Mononuclear cell (primary cell): Measurements from ENCODE around the gene CD180. TPM values are rescaled to one million over a fixed set of nuclear protein-coding genes. Genes with fewer than 3 reads are reported as not detected.

Source experiments
- H3K27me3 ChIP-seq: 2 replicates; pipeline ENCODE4 v1.6.0; 2011; ENCODE audit warnings: low read length, control low read depth; ENCODE audit not compliant: insufficient read depth
- H3K4me1 ChIP-seq: 2 replicates; pipeline ENCODE4 v1.5.1; 2011; ENCODE audit warnings: mild to moderate bottlenecking, low read length, control low read depth; ENCODE audit not compliant: insufficient read depth
- H3K4me3 ChIP-seq: 2 replicates; pipeline ENCODE4 v1.5.1; 2011; ENCODE audit warnings: mild to moderate bottlenecking, low read length, moderate library complexity
- H3K9me3 ChIP-seq: 2 replicates; pipeline ENCODE4 v1.5.1; 2011; ENCODE audit warnings: low read depth, mild to moderate bottlenecking, control low read depth, low read length
- total RNA-seq: library from RNA; depleted of rRNA; stranded (reverse); fragments of >200 nt; gene quantifications from one replicate; pipeline ENCODE4 v1.2.3, GENCODE V29; 2012

The CD180 gene
- total RNA-seq, 1 donor, result 2.3 TPM

DNA sequence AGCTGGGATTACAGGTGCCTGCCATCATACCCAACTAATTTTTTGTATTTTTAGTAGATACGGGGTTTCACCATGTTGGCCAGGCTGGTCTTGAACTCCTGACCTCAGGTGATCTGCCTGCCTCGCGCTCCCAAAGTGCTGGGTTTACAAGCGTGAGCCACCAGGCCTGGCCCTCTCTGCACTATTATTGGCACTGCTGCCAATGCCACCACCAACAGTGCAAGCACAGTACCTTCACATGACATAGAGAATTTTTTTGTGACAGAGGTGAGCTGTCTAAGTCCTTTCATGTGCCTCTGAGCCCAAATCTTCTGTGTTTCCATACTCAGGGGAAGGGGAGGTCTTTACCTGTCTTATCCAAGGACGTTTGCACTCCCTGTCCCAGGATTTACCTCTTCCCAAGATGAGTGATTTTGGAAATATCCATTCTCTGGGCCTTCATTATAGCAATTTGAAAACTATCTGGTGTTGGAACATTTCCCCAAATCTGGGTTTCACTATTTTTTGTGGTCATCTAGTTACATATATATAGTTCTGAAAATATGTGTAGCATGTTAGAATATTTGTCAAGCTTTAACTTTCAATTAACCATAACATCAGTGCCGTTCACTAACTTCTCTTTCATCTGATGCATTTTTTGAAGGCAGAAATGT lies 5.4 kb upstream of the CD180 start:
- no peaks in the 10 kb centered on the region for H3K9me3 ChIP-seq
- H3K27me3 ChIP-seq, result no peaks in the 10 kb centered on the region
- peaks cover 94% of the 10 kb centered on the region for H3K4me1 ChIP-seq
- no peak overlapping the region for H3K4me3 ChIP-seq

DNA sequence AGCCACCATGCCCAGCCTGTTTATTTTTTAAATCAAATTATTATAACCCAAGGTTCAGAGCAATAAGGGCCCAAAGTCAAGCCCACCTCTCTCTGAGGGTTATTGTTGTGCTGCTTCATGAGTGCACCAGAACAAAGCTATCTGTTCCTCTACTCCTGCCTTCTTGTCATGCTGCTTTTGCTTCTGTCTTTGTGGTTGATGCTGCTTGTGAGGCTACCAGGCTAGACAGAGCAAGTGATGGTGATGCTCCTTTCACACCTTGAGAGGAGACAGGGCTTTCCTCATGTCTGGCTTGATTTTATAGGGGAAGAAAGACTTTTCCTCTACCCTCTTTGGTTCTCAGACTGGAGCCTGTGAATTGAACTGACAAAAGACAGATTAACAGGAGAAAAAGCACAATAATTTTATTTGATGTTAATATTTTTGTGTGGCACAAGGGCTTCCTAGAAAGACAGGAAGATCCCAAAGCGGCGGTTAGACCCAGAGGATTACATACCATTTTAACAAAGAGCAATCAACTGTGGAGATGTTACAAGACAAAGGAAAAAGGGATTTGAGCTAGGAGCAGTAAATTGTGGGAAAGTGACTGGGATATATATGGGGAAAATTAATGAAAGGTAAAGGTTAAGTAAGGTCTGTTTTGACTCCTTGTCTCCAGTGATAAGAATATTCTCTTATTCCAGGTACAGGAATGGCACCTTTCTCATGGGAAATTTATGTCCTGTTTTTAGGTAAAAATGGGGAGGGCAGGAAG lies 4.4 kb upstream of the CD180 start:
- no peaks in the 10 kb centered on the region for H3K9me3 ChIP-seq
- H3K4me3 ChIP-seq, result no peak overlapping the region
- H3K27me3 ChIP-seq, result no peaks in the 10 kb centered on the region
- peaks cover 96% of the 10 kb centered on the region for H3K4me1 ChIP-seq

DNA sequence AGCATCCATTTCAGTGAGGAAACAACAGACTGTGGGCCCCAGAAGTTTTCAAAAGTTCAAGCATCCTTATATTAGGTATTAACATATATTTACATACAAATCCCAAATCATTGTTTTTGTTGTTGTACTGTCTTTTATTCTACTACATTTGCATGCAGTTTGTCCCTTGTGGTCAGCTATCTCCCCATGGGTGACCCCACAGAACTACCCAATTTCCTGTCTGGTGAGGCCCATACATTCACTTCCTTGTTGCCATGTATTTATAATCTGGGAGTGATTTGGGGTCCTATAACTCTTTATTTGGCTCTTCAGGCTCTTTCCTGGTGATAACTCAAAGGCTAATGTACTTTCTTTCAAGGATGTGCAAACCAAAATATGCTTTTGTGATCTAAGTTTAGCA lies 3.3 kb upstream of the CD180 start:
- peaks cover 96% of the 10 kb centered on the region for H3K4me1 ChIP-seq

DNA sequence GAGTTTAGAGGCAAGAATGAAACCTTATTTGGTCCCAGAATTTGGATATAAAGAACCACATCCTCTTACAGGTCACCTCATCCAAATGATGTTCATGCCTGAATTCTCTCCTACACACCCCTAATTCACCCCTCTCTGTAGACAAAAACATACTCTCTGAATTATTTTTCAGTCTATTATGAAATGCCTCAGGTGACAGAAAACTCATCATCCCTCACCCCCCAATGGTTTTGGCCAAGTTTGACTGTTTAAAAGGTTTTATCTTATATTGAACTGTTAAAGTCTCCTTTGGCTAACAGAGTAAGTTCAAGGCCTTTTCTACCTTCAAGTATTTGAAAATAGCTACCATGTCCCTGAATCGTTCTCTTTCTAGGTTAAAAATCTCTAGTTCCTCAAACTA lies 2.3 kb upstream of the CD180 start:
- H3K4me1 ChIP-seq, result peaks cover 96% of the 10 kb centered on the region
- H3K27me3 ChIP-seq, result no peaks in the 10 kb centered on the region
- no peaks in the 10 kb centered on the region for H3K9me3 ChIP-seq
- H3K4me3 ChIP-seq, result no peak overlapping the region

More for the DNA sequence above, 3.3 kb upstream of the CD180 start:
- Histone ChIP-seq H3K4me3 (no peak overlapping the region), H3K9me3 (no peaks in the 10 kb centered on the region), H3K27me3 (no peaks in the 10 kb centered on the region)

DNA sequence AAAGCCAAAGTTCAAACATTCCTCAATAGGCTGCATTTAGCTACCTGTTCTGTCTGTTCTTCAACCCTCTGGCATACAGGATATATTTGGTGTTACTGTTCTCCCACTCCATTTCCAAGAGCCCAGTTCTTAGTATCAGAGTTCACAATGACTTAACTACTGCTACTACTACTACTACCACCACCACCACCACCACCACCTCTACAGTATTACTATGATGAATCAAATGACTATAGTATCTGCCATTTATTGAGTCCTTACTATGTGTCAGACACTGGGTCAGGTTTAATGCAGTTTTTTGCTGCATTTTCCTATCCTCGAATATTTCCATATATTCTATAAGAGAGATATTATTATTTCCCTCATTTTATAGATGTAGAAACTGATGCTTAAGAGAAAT lies 937 bp upstream of the CD180 start:
- no peak overlapping the region for H3K4me3 ChIP-seq
- peaks cover 96% of the 10 kb centered on the region for H3K4me1 ChIP-seq
- H3K27me3 ChIP-seq, result no peaks in the 10 kb centered on the region
- no peaks in the 10 kb centered on the region for H3K9me3 ChIP-seq

DNA sequence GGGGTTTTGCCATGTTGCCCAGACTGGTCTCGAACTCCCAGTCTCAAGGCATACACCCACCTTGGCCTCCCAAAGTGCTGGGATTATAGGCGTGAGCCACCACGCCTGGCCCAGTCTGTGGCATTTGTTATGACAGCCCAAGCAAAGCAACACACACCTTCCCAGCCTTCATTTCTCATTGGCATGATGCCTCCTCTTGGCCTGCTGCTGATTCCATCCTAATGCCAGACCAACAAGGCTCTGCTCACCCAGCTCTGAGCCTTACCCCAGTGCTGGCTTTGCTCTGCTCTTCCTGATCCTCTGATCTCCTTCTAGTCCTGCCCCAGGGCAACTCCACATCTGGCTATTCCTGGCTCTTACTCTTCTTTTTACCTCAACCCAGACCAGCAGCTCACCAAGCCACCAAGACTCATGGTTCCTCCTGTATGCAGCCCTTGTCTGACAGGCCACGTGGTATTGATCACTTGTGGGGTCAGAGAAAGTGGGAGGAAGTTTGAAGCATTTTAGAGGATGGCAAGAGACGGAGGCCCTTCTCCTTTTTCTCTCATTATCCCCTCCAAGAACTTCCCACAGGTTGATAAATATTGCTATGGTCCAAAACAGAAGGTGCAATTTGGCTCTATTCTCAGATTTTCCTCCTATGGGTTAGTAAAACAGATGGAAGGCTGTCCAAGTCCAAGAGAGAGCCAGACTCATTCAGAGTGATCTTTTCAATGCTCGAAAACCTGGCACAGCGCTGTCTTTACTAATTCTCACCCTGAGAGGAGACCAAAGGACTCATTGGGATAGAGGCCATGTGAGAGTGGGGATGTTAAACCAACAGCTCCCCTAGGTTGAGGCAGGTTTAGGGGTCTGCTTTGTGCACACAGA lies 958 bp downstream of the CD180 start:
- H3K4me3 ChIP-seq, result peak overlapping the region; percentile 49
- H3K9me3 ChIP-seq, result no peaks in the 10 kb centered on the region
- no peaks in the 10 kb centered on the region for H3K27me3 ChIP-seq
- peaks cover 94% of the 10 kb centered on the region for H3K4me1 ChIP-seq

DNA sequence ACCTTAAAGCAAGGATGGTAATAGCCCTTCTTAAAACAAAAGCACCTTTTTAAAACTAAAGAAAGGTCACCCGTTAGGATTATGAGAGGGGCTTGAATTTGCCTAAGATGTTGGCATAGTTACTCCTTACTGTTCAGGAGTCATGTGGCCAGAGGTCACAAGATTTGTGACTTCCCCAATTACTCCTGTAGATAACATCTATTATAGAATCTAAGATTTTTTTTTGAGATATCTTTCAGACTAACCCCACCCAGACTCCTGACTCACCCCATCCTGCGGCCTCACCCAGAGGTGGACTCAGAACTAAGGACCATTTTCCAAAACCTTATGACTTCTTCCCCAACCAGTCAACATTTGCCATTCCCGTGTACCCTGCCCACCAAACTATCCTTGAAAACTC lies 2.4 kb downstream of the CD180 start:
- H3K4me3 ChIP-seq, result peak overlapping the region; percentile 49
- peaks cover 92% of the 10 kb centered on the region for H3K4me1 ChIP-seq
- no peaks in the 10 kb centered on the region for H3K9me3 ChIP-seq
- H3K27me3 ChIP-seq, result no peaks in the 10 kb centered on the region

DNA sequence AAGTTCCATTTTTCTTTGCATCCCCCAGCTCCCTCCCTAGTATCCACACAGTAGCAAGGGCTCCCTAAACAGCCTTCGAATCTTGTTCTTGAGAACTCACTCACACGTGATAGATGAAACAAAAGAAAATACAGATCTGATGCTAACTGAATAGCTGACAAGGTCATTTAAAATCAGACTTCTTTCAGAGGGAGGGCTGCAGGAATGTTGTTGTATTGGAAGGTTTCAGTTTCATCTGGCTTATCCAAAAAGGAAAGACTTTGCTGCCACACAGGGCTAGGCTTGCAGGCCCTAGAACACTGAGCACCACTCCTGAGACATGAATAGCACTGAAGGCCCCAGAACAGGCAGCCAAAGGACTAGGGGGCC lies 3.2 kb downstream of the CD180 start:
- H3K9me3 ChIP-seq, result no peaks in the 10 kb centered on the region
- peaks cover 93% of the 10 kb centered on the region for H3K4me1 ChIP-seq
- H3K27me3 ChIP-seq, result no peaks in the 10 kb centered on the region
- H3K4me3 ChIP-seq, result peak overlapping the region; percentile 49

DNA sequence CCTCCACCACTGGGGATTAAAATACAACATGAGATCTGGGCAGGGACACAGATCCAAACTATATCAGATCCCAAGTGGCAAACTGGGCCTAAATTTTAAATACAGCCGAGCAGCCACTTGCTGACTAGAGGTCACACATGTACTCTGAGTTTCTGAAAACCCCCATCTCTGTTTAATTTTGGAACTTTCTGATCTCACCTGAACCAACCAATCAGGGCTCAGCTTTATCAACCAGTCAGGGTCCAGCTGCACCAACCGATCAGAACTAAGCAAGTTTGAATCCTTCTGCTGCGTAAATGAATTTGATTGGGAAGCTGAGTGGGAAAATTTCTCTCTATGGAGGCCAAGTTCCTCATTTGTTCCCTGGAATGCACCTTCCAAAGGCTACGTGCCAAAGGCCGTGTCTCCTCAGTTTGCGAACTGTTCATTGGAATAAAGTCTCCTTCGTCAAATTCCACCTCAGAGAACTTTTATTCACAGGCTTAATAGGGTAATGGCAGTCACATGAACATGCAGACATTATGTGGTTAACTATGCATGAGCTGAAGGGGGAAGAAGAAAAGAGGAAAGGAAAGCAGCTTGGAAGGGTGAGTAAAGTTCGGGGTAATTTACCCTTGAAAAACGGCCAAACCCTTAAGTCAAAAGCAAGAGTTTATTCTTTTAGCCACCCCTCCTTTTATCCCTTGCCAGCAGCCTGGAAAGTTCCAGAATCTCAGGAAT lies 3.7 kb downstream of the CD180 start:
- H3K27me3 ChIP-seq, result no peaks in the 10 kb centered on the region
- H3K4me1 ChIP-seq, result peaks cover 93% of the 10 kb centered on the region
- no peaks in the 10 kb centered on the region for H3K9me3 ChIP-seq
- H3K4me3 ChIP-seq, result peak overlapping the region; percentile 49

DNA sequence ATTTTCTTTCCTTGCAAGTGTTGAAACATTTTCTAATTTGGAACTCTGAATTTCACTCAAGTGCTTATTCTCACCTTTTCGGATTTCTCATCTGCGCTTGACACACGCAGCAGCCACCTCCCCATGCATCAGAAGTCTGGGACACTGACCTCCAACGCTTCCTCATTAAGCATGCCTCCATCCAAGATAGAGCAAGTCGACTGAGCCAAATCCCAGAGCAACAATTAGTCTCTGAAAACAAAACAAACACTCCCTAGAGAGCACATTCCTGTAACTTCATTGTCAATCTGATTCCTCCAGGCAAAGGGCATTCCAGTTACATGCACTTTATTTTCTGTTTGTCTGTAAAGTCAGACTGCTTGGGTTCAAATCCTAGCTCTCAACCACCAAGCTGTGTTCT lies 5.7 kb downstream of the CD180 start:
- H3K9me3 ChIP-seq, result no peaks in the 10 kb centered on the region
- no peaks in the 10 kb centered on the region for H3K27me3 ChIP-seq
- H3K4me1 ChIP-seq, result peaks cover 89% of the 10 kb centered on the region
- H3K4me3 ChIP-seq, result no peak overlapping the region

DNA sequence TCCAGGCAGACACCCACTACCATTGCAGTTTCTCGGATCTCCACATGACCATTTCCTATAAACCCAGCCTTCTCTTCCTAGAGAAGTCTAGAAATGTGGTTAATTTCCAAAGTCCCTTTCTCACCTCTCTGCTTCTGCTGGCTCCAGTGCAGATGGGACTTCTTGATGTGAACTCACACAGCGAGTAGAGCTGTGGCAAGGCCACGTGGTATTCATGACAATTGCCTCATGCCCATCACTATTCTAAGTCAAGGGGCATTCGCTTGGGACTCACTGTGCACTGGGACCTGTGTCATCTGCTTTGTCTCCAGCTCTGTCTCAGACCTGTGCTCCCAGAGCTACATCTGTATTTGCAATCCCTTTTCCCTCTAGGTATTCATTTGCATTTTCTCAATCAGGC lies 6.2 kb downstream of the CD180 start:
- no peak overlapping the region for H3K4me3 ChIP-seq
- H3K9me3 ChIP-seq, result no peaks in the 10 kb centered on the region
- no peaks in the 10 kb centered on the region for H3K27me3 ChIP-seq
- peaks cover 85% of the 10 kb centered on the region for H3K4me1 ChIP-seq

DNA sequence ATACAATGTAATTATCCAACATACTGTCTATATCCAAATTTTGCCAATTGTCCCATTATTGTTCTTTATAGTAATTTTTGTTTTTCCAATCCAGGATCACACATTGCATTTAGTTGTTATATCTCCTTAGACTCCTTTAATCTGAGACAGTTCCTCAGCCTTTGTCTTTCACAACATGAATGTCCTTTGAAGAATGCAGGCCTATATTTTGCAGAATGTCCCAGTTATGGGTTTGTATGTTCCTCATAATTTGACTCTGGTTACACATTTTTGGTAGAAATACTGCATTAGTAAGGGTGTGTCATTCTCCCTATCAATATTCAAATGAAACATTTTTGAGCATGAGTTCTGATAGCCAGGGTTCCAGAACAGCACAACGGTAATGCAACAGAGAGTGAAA lies 6.7 kb downstream of the CD180 start:
- peaks cover 81% of the 10 kb centered on the region for H3K4me1 ChIP-seq
- H3K9me3 ChIP-seq, result no peaks in the 10 kb centered on the region
- no peak overlapping the region for H3K4me3 ChIP-seq
- H3K27me3 ChIP-seq, result no peaks in the 10 kb centered on the region

DNA sequence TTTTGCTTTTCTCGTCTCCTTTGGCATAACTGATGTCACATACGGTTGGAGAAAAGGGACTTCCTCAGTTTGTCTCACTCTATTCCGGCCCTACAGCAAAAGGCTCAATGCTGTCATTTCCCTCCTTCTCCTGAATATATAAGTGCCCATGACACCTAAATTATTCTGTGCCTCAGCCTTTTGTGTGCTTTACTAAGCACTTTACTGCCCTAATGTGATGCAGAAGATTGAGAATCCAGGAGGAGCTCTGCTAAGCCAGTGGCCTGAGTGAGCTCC lies 7.6 kb downstream of the CD180 start:
- H3K27me3 ChIP-seq, result no peaks in the 10 kb centered on the region
- peaks cover 71% of the 10 kb centered on the region for H3K4me1 ChIP-seq
- H3K9me3 ChIP-seq, result no peaks in the 10 kb centered on the region
- no peak overlapping the region for H3K4me3 ChIP-seq

DNA sequence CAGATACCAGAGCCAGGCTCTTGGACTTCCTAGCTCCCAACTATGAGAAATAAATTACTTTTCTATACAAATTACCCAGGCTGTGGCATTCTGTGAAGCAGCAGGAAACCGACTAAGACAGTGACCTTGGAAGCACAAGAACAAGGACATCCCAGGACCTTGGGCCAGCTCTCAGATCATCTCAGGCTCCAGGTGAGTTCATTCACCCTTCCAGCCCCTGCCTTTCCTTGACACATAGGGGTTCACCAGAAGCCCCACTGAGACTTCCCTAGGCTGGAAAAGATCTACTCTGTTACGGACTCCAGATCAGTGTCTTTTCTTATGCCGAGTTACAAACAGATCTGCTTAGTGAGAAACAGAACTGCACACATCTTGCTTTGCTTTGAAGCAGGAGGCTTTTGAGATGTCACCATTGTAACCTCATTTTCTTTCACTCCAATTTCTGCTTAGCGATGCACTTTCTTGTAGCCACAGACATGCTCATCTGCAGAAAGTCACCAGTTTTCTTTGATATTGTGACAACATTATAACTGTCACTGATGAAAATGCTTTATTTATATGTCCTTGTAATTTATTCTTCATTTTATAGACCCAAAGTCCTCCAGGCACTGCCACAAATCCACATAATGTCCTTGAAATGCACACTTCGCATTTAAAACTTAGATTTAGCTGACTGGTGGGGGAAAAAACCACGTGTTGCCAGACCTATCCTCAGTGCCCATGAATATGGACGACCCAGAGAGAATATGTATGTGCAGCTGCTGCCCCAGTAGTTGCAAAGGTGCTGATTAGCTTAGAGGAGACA lies 8.1 kb downstream of the CD180 start:
- Histone ChIP-seq H3K4me3 (no peak overlapping the region), H3K4me1 (peaks cover 70% of the 10 kb centered on the region), H3K27me3 (no peaks in the 10 kb centered on the region), H3K9me3 (no peaks in the 10 kb centered on the region)
